Activated CD4-positive, alpha-beta T cell treated with anti-CD3 and anti-CD28 coated beads, Interleukin-2, amount 10 ng/mL, durations not matched to agents 7 days and 5 days (primary cell): ENCODE results near the gene SYT11. TPM values are rescaled to one million over a fixed set of nuclear protein-coding genes. Genes with fewer than 3 reads are reported as not detected.
"Not testable (repeated sequence)": the region's sequence is repeated elsewhere in the genome, so short reads cannot be mapped to it uniquely, and the experiment has no call there.

Experiments
- CTCF ChIA-PET: fragments of 350-600 bp; sonication (Branson Sonifier 250); formaldehyde crosslinking; loops from one replicate; lab custom pipeline; 2021; ENCODE audit warnings: antibody characterized with exemption; lab: Charles Lee
- POLR2A ChIA-PET: fragments of 350-600 bp; sonication (Branson Sonifier 250); formaldehyde crosslinking; loops from one replicate; lab custom pipeline; 2021; ENCODE audit warnings: antibody characterized with exemption; lab: Charles Lee
- DNase-seq: peaks from one replicate; pipeline ENCODE4 v3.0.0-alpha.2; 2020
- H3K27ac Mint-ChIP-seq: one replicate; pipeline ENCODE4 v1.8.0; 2021; ENCODE audit warnings: mild to moderate bottlenecking, moderate library complexity, mixed read lengths
- H3K27me3 Mint-ChIP-seq: one replicate; pipeline ENCODE4 v1.8.0; 2021; ENCODE audit warnings: mixed read lengths
- H3K36me3 Mint-ChIP-seq: one replicate; pipeline ENCODE4 v1.8.0; 2021; ENCODE audit warnings: low read depth, mixed read lengths
- H3K4me1 Mint-ChIP-seq: one replicate; pipeline ENCODE4 v1.8.0; 2021; ENCODE audit warnings: mixed read lengths
- H3K4me3 Mint-ChIP-seq: one replicate; pipeline ENCODE4 v1.8.0; 2021; ENCODE audit warnings: mild to moderate bottlenecking, moderate library complexity, mixed read lengths
- H3K9me3 Mint-ChIP-seq: one replicate; pipeline ENCODE4 v1.8.0; 2021; ENCODE audit warnings: mixed read lengths
- total RNA-seq, 2 experiments: library from RNA; stranded (reverse); gene quantifications; one replicate each; pipeline ENCODE4 v1.2.3, GENCODE V29; 2021

Gene SYT11, protein sequence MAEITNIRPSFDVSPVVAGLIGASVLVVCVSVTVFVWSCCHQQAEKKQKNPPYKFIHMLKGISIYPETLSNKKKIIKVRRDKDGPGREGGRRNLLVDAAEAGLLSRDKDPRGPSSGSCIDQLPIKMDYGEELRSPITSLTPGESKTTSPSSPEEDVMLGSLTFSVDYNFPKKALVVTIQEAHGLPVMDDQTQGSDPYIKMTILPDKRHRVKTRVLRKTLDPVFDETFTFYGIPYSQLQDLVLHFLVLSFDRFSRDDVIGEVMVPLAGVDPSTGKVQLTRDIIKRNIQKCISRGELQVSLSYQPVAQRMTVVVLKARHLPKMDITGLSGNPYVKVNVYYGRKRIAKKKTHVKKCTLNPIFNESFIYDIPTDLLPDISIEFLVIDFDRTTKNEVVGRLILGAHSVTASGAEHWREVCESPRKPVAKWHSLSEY
- total RNA-seq = 10 to 100 TPM; 14.2 to 15.5 TPM

DNA sequence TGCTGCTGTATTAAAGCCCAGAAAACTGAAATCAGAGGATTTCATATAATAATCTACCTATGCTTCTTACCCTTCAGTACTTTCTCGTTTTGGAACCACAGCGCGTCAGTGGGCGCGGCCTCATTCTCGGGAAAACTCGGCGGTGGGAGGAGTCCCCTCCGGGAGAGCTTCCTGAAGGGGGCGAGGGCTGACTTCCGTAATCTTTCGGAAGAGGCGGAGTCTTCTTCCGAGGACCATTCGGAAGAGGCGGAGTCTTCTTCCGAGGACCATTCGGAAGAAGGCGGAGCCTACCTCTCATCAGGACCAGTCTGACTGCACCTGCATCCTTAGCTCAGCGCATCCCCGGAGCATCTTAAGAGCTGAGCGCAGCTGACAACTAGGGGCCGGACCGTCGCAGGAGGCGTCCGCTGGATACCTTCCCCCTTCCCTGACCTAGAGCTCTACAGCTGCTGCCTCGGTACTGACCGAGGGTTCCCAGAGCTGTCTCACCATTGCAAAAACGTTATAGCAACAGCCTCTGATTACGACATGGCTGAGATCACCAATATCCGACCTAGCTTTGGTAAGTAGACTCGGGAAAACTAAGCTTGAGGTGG is at the start of gene SYT11:
TSS of gene SYT11 (plus strand) at position 334 of the 596 bp plus-strand sequence. CDS start at position 529, 195 bp downstream.
- Mint-ChIP-seq H3K36me3 (peaks cover 16% of the 10 kb centered on the region), H3K4me3 (peak within 1 kb of the TSS; percentile 82), H3K4me1 (peaks cover 60% of the 10 kb centered on the region), H3K9me3 (no peaks in the 10 kb centered on the region), H3K27ac (peak within 1 kb of the TSS; percentile 94), H3K27me3 (no peaks in the 10 kb centered on the region)
- CTCF ChIA-PET = interaction anchor here (0.6 to 1.6 kb wide), 6 partner anchors 10 to 519 kb away, joined by 3 to 5 read pairs (median 4); no protein-coding TSS in a partner anchor
- DNase-seq = peak; percentile 94
- POLR2A ChIA-PET = interaction anchor here (0.7 kb wide), 1 partner anchor 223 kb away, joined by 3 read pairs; the partner anchor contains the start of gene MEX3A

DNA sequence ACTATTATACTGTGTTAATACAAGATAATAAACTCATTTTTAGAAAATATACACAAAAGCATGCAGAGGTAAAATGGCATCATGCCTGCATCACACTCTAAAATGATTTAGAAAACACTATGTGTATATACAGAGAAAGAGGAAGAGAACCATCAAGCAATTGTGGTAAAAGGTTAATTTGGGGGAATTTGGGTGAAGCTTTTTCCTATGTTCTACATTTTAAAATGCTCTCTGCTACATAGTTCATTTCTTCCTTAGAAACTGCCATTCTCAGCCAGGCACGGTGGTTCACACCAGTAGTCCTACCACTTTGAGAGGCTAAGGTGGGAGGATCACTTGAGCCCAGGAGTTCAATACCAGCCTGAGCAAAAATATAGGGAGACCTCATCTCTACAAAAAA is 46.5 kb upstream of the SYT11 start:
- H3K27ac Mint-ChIP-seq = no peak overlapping the region
- no peaks in the 10 kb centered on the region for H3K9me3 Mint-ChIP-seq
- peaks cover 40% of the 10 kb centered on the region for H3K36me3 Mint-ChIP-seq
- ChIA-PET CTCF (no interaction called here), POLR2A (no interaction called here)
- H3K4me3 Mint-ChIP-seq = no peak overlapping the region
- no peak for DNase-seq
- H3K4me1 Mint-ChIP-seq = peaks cover 5% of the 10 kb centered on the region
- H3K27me3 Mint-ChIP-seq = no peaks in the 10 kb centered on the region

DNA sequence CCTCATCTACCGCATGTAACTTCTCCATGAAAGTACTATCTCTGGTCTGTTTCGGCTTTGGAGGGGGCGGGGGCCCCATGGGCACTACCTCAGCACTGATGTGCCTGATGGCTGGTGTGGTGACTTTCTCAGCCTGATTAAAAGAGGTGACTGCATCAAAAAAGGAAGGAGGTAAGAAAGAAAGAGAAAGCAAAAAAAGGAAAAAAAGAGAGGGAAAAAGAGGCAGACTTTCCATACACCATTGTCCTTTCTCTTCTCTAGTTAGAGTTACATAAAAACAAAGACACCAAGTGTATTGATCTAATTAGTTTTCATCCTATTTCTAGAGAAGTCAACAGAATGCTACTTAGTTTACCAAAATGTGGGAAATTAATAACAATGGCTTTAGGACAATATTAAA is 45.7 kb upstream of the SYT11 start:
- Mint-ChIP-seq H3K4me3 (no peak overlapping the region), H3K4me1 (peaks cover 5% of the 10 kb centered on the region), H3K9me3 (no peaks in the 10 kb centered on the region), H3K27me3 (no peaks in the 10 kb centered on the region), H3K27ac (no peak overlapping the region), H3K36me3 (peaks cover 39% of the 10 kb centered on the region)
- ChIA-PET POLR2A (no interaction called here), CTCF (no interaction called here)
- no peak for DNase-seq

DNA sequence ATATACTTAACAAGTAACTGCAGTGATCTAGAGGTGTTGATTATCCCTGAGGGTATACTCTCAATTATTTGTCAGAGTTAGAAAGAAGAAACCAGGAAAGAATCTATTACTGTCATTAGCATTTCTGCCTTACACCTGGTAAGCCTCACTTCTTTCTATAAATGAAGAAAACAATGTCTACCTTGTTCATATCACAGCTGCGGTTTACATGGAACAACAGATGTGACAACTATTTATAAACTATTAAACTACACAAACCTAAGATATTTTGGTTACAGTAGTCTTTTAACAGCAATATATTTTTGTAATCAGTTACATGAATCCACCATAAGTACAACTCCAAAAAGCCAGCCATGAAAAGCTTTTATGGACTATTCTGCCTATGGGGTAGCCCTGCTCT is 43.0 kb upstream of the SYT11 start:
- peaks cover 47% of the 10 kb centered on the region for H3K36me3 Mint-ChIP-seq
- POLR2A ChIA-PET = no interaction called here

DNA sequence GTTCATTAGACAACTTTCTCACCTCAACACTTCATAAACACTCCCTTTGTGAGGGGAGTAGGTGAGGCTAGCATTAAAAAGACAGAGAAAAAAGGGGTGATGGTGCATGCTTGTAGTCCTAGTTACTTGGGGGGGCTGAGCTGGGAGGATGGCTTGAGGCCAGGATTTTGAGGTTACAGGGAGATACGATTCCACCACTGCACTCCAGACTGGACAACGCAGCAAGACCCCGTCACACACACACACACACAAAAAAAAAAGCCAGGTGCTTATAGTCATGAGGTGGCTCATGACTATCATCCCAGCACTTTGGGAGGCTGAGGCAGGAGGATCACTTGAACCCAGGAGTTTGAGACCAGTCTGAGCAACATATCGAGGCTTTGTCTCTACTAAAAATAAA is 31.9 kb upstream of the SYT11 start:
- H3K4me3 Mint-ChIP-seq = no peak overlapping the region

More for the DNA sequence above, 43.0 kb upstream of the SYT11 start:
- H3K4me3 Mint-ChIP-seq = no peak overlapping the region
- CTCF ChIA-PET = interaction anchor here (0.5 to 1.9 kb wide), 2 partner anchors 27 to 396 kb away, joined by 3 read pairs; no protein-coding TSS in a partner anchor
- no peak for DNase-seq
- no peaks in the 10 kb centered on the region for H3K4me1 Mint-ChIP-seq
- H3K27ac Mint-ChIP-seq = no peak overlapping the region
- H3K9me3 Mint-ChIP-seq = no peaks in the 10 kb centered on the region
- no peaks in the 10 kb centered on the region for H3K27me3 Mint-ChIP-seq

DNA sequence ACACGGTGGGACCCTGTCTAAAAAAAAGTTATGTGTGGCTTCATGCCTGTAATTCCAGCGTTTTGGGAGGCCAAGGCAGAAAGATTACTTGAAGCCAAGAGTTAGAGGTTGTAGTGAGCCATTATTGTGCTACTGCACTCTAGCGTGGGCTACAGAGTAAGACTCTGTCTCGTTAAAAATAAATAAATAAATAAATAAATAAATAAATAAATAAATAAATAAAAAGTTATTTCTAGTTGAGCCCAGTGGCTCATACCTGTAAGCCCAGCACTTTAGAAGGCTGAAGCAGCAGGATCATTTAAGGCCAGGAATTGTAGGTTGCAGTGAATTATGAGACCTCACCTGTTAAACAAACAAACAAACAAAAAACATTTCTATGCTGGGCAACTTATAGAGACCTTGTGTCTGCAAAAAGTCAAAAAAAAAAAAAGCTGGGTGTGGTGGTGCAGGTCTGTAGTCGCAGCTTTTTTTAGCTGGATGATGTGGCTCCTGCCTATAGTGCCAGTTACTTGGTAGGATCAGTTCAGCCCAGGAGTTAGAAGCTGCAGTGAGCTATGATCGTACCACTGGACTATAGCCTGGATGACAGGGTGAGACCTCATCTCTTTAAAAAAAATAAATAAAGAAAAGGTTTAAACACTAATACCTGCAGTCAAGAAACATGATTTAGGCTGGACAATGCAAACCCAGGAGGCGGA is 27.9 kb upstream of the SYT11 start:
- ChIA-PET CTCF (interaction anchor here (1.0 kb wide), 1 partner anchor 12 kb away, joined by 3 read pairs; no protein-coding TSS in a partner anchor), POLR2A (no interaction called here)
- Mint-ChIP-seq H3K27ac (no peak overlapping the region), H3K9me3 (no peaks in the 10 kb centered on the region), H3K4me3 (no peak overlapping the region), H3K27me3 (no peaks in the 10 kb centered on the region), H3K4me1 (peaks cover 22% of the 10 kb centered on the region), H3K36me3 (peaks cover 22% of the 10 kb centered on the region)
- DNase-seq = no peak

More for the DNA sequence above, 31.9 kb upstream of the SYT11 start:
- H3K9me3 Mint-ChIP-seq = no peaks in the 10 kb centered on the region
- H3K36me3 Mint-ChIP-seq = peaks cover 18% of the 10 kb centered on the region
- ChIA-PET POLR2A (no interaction called here), CTCF (interaction anchor here (0.6 kb wide), 1 partner anchor 55 kb away, joined by 3 read pairs; no protein-coding TSS in a partner anchor)
- H3K27ac Mint-ChIP-seq = no peak overlapping the region
- H3K4me1 Mint-ChIP-seq = peaks cover 3% of the 10 kb centered on the region
- H3K27me3 Mint-ChIP-seq = no peaks in the 10 kb centered on the region
- no peak for DNase-seq

DNA sequence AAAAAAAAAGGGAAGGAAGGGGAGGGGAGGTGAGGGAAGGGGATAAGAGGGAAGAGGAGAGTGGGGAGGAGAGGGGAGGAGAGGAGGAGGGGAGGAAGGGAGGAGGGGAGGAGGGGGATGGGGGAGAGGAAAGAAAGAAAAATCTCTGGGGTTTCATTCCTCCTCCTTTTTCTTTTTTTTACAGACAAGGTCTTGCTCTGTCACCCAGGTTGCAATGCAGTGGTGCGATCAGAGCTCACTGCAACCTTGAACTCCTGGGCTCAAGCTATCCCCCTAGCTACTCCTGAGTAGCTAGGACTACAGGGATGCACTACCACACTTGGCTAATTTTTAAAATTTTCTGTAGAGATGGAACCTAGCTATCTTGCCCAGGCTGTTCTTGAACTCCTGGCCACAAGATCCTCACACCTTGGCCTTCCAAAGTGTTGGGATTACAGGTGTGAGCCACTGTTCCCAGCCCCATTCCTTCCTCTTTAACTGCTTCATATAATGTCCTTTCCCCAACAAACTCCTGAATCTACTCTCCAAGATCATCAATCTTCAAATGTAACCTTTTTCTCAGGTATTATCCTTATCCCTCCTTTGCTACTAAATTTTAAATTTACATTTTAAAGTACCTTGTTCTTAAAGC is 25.6 kb upstream of the SYT11 start:
- no peak overlapping the region for H3K27ac Mint-ChIP-seq
- H3K4me3 Mint-ChIP-seq = no peak overlapping the region
- H3K36me3 Mint-ChIP-seq = peaks cover 28% of the 10 kb centered on the region
- H3K27me3 Mint-ChIP-seq = no peaks in the 10 kb centered on the region
- H3K9me3 Mint-ChIP-seq = no peaks in the 10 kb centered on the region
- peaks cover 34% of the 10 kb centered on the region for H3K4me1 Mint-ChIP-seq
- POLR2A ChIA-PET = no interaction called here
- CTCF ChIA-PET = interaction anchor here (0.7 to 1.2 kb wide), 2 partner anchors 15 to 18 kb away, joined by 3 read pairs; no protein-coding TSS in a partner anchor
- no peak for DNase-seq

DNA sequence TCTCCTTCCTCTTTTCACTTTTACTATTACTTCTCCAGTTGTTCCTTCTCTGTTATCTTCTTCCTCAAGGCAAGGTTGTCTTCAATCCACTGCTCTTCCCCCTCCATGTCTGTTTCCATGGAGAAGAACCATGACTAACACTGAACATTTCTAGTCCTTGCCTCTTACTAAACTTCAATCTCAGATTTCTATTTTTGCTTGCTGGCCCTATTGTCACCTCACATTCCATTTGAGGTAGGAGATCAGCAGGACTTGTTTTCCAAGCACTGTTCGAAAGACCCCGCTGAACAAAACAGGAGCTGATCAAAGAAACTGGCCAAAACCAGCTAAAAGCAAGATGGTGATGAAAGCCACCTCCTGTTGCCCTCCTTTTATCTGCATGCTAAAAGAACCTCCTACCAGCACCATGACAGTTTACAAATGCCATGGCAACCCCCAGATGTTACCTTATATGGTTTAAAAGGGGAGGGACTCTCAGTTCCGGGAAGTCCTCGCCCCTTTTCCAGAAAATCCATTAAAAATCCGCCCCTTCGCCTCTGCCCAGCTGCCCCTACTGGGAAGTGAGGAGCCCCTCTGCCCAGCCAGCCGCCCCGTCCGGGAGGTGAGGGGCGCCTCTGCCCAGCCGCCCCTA is 25.0 kb upstream of the SYT11 start:
- POLR2A ChIA-PET = no interaction called here
- Mint-ChIP-seq H3K9me3 (no peaks in the 10 kb centered on the region), H3K27ac (no peak overlapping the region), H3K27me3 (no peaks in the 10 kb centered on the region), H3K4me3 (no peak overlapping the region), H3K36me3 (peaks cover 30% of the 10 kb centered on the region), H3K4me1 (peaks cover 34% of the 10 kb centered on the region)
- CTCF ChIA-PET = interaction anchor here (0.7 to 1.2 kb wide), 2 partner anchors 15 to 17 kb away, joined by 3 read pairs; no protein-coding TSS in a partner anchor
- no peak for DNase-seq

DNA sequence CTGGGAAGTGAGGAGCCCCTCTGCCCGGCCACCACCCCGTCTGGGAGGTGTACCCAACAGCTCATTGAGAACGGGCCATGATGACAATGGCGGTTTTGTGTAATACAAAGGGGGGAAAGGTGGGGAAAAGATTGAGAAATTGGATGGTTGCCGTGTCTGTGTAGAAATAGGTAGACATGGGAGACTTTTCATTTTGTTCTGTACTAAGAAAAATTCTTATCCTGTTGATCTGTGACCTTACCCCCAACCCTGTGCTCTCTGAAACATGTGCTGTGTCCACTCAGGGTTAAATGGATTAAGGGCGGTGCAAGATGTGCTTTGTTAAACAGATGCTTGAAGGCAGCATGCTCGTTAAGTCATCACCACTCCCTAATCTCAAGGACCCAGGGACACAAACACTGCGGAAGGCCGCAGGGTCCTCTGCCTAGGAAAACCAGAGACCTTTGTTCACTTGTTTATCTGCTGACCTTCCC is 24.4 kb upstream of the SYT11 start:
- Mint-ChIP-seq H3K4me1 (peaks cover 33% of the 10 kb centered on the region), H3K36me3 (peaks cover 28% of the 10 kb centered on the region)
- H3K4me3 Mint-ChIP-seq, H3K9me3 Mint-ChIP-seq, POLR2A ChIA-PET, H3K27ac Mint-ChIP-seq, CTCF ChIA-PET, DNase-seq, H3K27me3 Mint-ChIP-seq: not testable (repeated sequence)

DNA sequence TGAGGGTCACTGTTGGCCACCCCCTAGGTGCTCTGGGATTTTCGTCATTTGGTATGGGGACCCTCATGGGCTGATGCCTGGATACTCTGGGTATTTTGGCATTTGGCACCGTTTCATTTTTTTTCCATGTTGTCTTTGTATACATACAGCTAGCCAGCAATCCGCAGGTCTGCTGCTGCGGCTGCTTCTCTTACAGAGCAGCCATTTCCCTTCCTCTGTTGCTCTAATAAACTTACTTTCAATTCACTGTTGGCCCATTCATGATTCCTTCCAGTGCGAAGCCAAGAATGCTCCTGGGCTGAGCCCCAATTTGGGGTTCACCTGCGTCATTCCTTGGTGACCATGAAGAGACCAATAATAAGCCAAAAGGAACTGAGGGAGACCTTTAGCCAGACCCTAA is 23.8 kb upstream of the SYT11 start:
- no peaks in the 10 kb centered on the region for H3K27me3 Mint-ChIP-seq
- no peak overlapping the region for H3K4me3 Mint-ChIP-seq
- no peak for DNase-seq
- peak overlapping the region; percentile 31 for H3K27ac Mint-ChIP-seq
- no peaks in the 10 kb centered on the region for H3K9me3 Mint-ChIP-seq
- CTCF ChIA-PET = interaction anchor here (0.7 kb wide), 1 partner anchor 852 kb away, joined by 3 read pairs; the partner anchor contains the start of gene FLAD1
- POLR2A ChIA-PET = no interaction called here
- H3K36me3 Mint-ChIP-seq = peaks cover 28% of the 10 kb centered on the region
- peaks cover 34% of the 10 kb centered on the region for H3K4me1 Mint-ChIP-seq

DNA sequence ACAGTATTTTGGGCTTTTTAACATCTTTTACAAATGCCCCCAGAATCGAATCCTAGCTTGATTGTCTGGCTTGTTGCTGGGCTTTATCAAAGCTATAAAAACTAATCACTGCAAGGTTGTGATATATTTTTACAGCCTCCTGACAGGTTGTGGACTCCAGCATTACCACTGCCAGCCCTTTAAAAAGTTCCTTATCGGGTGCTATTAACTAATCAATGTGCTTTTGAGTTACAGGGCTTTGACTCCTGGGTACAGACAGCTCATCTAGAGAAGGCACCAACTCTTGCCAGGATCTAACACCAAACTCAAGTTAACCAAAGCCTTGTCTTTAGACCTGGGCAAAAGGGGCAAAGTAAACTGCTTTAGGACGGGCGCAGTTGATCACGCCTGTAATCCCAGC is 19.0 kb upstream of the SYT11 start:
- DNase-seq = no peak
- Mint-ChIP-seq H3K9me3 (no peaks in the 10 kb centered on the region), H3K27me3 (no peaks in the 10 kb centered on the region), H3K36me3 (peaks cover 47% of the 10 kb centered on the region), H3K4me3 (no peak overlapping the region), H3K4me1 (peaks cover 42% of the 10 kb centered on the region), H3K27ac (no peak overlapping the region)
- ChIA-PET CTCF (no interaction called here), POLR2A (no interaction called here)
